Measurements from ENCODE around the gene ADAMTS16.

Gene ADAMTS16

GRCh38 chr5:5339257-5339656, 199.1 kb downstream of the ADAMTS16 start:
- in situ Hi-C loops (cut with MboI; ENCODE audit: low sequenced_read_pairs) = no loop called here

GRCh38 chr5:5340206-5340729, 200.1 kb downstream of the ADAMTS16 start:
- in situ Hi-C loops (cut with MboI; ENCODE audit: low sequenced_read_pairs) = no loop called here

- in situ Hi-C loops (cut with MboI; ENCODE audit: low sequenced_read_pairs) = no loop called here
These were observed 201.6 kb downstream of the ADAMTS16 start for GRCh38 chr5:5341531-5342292.

- in situ Hi-C loops (cut with MboI; ENCODE audit: low sequenced_read_pairs) = no loop called here
These were observed 202.7 kb downstream of the ADAMTS16 start for GRCh38 chr5:5342784-5343183.

- in situ Hi-C loops (cut with MboI; ENCODE audit: low sequenced_read_pairs) = no loop called here
These were observed 203.4 kb downstream of the ADAMTS16 start for GRCh38 chr5:5343568-5343967.

GRCh38 chr5:5344051-5344571, 204.0 kb downstream of the ADAMTS16 start:
- in situ Hi-C loops (cut with MboI; ENCODE audit: low sequenced_read_pairs) = no loop called here

GRCh38 chr5:5344606-5345005, 204.5 kb downstream of the ADAMTS16 start:
- in situ Hi-C loops (cut with MboI; ENCODE audit: low sequenced_read_pairs) = no loop called here

GRCh38 chr5:5347442-5347841, 207.3 kb downstream of the ADAMTS16 start:
- in situ Hi-C loops (cut with MboI; ENCODE audit: low sequenced_read_pairs) = no loop called here

- in situ Hi-C loops (cut with MboI; ENCODE audit: low sequenced_read_pairs) = no loop called here
These were observed 208.0 kb downstream of the ADAMTS16 start for GRCh38 chr5:5348135-5348534.

GRCh38 chr5:5348576-5348975, 208.4 kb downstream of the ADAMTS16 start:
- in situ Hi-C loops (cut with MboI; ENCODE audit: low sequenced_read_pairs) = no loop called here

- in situ Hi-C loops (cut with MboI; ENCODE audit: low sequenced_read_pairs) = no loop called here
These were observed 210.0 kb downstream of the ADAMTS16 start for GRCh38 chr5:5350101-5350500.

- in situ Hi-C loops (cut with MboI; ENCODE audit: low sequenced_read_pairs) = no loop called here
These were observed 211.3 kb downstream of the ADAMTS16 start for GRCh38 chr5:5351288-5351979.

GRCh38 chr5:5352675-5353074, 212.5 kb downstream of the ADAMTS16 start:
- in situ Hi-C loops (cut with MboI; ENCODE audit: low sequenced_read_pairs) = no loop called here

- in situ Hi-C loops (cut with MboI; ENCODE audit: low sequenced_read_pairs) = no loop called here
These were observed 213.6 kb downstream of the ADAMTS16 start for GRCh38 chr5:5353681-5354080.

GRCh38 chr5:5356765-5357164, 216.6 kb downstream of the ADAMTS16 start:
- in situ Hi-C loops (cut with MboI; ENCODE audit: low sequenced_read_pairs) = no loop called here

- in situ Hi-C loops (cut with MboI; ENCODE audit: low sequenced_read_pairs) = no loop called here
These were observed 219.5 kb downstream of the ADAMTS16 start for GRCh38 chr5:5359618-5360017.

- in situ Hi-C loops (cut with MboI; ENCODE audit: low sequenced_read_pairs) = no loop called here
These were observed 220.3 kb downstream of the ADAMTS16 start for GRCh38 chr5:5360363-5360940.

- in situ Hi-C loops (cut with MboI; ENCODE audit: low sequenced_read_pairs) = no loop called here
These were observed 220.9 kb downstream of the ADAMTS16 start for GRCh38 chr5:5360941-5361520.

GRCh38 chr5:5363045-5363444, 222.9 kb downstream of the ADAMTS16 start:
- in situ Hi-C loops (cut with MboI; ENCODE audit: low sequenced_read_pairs) = no loop called here

GRCh38 chr5:5364932-5365331, 224.8 kb downstream of the ADAMTS16 start:
- in situ Hi-C loops (cut with MboI; ENCODE audit: low sequenced_read_pairs) = no loop called here

GRCh38 chr5:5367739-5368138, 227.6 kb downstream of the ADAMTS16 start:
- in situ Hi-C loops (cut with MboI; ENCODE audit: low sequenced_read_pairs) = no loop called here
